Occipital lobe (tissue), 2 donors: ENCODE data around the gene PRSS33. TPM values are rescaled to one million over a fixed set of nuclear protein-coding genes. Genes with fewer than 3 reads are reported as not detected.

ENCODE experiments used
- DNase-seq: peaks from one replicate; lab custom pipeline; 2025; lab: John Stamatoyannopoulos, UW
- total RNA-seq: library from RNA; depleted of rRNA; stranded (reverse); fragments of >200 nt; gene quantifications from one replicate; pipeline ENCODE4 v1.2.3, GENCODE V29; 2014

PRSS33 gene
- total RNA-seq, 1 donor from 2014 or later: not detected

DNA sequence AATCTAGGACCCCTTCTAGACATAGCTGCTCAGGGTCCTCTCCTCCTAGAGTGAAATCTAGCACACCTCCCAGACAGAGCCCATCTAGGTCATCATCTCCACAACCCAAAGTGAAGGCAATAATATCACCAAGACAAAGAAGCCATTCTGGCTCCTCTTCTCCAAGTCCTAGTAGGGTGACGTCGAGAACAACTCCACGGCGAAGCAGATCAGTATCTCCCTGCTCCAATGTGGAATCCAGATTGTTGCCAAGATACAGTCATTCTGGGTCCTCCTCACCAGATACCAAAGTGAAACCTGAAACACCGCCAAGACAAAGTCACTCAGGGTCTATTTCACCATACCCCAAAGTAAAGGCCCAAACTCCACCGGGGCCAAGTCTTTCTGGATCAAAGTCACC lies 24.2 kb downstream of the PRSS33 start:
- DNase-seq: no peak

GRCh38 chr16:2762711-2763110 lies 24.6 kb downstream of the PRSS33 start:
- DNase-seq: no peak

DNA sequence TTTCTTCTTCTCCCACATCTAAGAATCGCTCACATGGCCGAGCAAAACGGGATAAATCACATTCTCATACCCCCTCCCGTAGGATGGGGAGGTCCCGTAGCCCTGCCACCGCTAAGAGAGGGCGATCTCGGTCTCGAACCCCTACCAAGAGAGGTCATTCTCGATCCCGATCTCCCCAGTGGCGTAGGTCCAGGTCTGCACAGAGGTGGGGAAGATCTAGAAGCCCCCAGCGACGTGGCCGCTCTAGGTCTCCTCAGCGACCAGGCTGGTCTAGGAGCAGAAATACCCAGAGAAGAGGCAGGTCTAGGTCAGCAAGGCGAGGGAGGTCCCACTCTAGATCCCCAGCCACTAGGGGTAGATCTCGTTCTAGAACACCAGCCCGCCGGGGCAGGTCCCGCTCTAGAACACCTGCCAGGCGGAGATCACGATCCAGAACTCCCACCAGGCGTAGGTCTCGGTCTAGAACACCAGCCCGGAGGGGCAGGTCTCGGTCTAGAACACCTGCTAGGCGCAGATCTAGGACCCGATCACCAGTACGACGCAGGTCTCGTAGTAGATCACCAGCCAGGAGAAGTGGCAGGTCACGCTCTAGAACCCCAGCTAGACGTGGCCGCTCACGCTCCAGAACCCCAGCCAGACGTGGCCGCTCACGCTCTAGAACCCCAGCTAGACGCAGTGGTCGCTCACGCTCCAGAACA lies 25.3 kb downstream of the PRSS33 start:
- DNase-seq: no peak

- DNase-seq: no peak
These were observed 25.9 kb downstream of the PRSS33 start for GRCh38 chr16:2761472-2761871.

DNA sequence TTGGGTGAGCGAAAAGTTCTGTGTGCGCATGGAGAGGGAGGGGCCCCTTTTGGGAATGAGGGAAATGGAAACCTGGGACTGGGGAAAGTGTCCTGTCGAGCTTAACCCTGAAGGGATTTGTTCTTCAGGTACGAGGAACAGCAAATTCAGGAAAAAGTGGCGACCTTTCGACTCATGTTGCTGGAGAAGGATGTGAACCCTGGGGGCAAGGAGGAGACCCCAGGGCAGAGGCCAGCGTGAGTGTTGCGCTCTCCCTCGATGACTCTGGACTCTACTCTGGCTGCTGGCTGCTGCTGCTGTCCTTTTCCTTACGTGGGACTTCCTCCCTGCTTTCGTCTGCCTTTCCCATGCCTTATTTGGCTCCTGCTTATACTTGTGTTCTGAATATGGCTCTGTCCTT lies 30.0 kb downstream of the PRSS33 start:
- DNase-seq: no peak

DNA sequence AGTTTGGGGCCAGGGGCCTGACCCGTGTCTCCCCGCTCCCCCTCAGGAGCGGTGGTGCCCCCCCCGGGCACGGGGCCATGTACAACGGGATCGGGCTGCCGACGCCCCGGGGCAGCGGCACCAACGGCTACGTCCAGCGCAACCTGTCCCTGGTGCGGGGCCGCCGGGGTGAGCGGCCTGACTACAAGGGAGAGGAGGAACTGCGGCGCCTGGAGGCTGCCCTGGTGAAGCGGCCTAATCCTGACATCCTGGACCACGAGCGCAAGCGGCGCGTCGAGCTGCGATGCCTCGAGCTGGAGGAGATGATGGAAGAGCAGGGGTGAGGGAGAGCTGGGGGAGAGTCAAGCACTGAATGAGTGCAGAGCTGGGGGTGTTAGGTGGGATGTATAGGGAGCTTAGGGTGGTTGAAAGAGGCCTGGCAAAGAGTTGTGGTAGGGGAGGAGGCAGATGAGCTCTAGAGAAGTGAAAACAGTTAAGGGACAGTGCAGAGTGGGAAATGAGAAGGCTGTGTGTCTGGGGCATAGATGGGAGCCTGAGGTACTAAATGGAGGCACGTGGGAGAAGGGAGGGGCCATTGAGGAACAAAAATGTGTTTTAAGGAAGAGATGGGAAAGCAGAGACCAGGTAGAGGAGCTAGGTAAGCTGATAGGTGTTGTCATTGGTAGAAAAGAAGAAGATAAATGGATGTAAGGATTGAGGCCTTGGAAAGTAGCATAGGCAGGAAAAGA lies 30.9 kb downstream of the PRSS33 start:
- no peak for DNase-seq

DNA sequence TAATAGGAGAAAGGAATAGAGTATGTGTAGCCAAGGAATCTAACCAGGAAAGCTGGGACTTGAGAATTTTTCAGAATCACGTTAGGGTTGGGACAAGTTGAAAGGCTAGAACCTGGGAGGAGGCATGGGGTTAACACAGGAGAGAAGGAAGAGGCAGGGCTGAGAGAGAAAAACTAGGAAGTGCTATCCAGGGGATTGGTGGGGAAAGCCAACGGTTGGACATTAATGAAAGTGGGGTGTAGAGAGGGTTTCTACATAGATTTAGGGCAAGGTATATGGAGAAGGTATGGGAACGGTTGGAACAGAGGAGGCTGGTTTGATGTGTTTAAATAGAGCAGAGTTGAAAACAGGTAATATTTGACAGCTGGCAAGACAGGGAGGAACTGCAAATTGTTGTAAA lies 32.2 kb downstream of the PRSS33 start:
- DNase-seq: no peak

DNA sequence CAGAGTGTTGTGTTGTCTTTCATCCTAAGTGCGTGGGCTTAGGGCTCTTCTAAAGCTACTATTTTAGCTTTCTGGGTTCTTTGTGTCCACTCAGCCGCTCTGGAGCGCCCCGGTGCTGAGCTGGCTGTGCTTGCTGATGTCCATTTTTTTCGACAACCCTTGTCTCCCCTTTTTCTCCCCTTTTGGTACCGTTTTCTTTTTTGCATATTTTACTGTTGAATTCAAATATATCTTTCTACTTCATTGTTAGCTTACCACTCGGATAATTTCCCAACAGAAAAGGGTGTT lies 33.7 kb downstream of the PRSS33 start:
- DNase-seq: no peak

DNA sequence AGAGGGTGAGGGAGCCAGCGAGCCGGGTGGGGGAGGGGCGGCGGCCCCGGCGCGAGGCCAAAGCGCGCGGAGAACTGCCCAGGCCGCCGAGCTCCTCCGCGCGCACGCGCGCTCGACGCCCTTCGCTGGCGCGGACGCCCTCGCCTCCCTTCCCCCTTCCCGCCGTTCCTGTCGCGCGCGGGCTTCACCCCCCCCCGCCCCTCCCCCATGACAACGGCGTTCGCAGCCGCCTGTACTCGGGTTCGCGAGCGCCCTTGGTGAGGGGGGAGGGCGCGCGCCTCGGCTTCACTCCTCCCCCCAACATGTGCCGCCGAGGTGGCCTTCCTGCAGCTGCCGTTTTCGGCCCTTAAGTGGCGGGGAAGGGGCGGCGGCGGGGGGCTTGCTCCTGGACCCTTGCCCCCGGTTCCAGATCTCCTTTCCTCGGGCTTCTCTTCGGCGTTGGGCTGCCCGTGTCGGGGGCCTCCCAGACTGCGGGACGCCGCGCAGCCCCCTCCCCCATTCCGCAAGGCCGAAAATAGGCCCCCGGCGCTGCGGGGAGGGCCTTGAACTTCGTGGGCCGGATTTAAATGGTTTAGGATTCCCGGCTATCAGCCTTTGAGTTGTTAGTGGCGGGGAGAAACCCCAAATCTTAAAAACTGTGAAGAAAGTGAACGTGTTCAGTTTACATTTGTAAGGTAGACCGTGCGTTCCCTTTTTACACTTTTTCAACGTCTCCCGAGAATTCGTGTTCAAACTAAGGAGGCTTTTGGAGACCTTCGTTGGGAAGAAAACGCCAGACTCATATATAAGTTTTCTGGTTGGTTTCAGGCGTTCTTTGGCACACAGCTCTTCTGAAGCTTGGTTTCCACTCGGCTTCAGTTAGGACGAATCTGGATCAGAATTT lies 34.3 kb downstream of the PRSS33 start:
- peak; percentile 86 for DNase-seq

DNA sequence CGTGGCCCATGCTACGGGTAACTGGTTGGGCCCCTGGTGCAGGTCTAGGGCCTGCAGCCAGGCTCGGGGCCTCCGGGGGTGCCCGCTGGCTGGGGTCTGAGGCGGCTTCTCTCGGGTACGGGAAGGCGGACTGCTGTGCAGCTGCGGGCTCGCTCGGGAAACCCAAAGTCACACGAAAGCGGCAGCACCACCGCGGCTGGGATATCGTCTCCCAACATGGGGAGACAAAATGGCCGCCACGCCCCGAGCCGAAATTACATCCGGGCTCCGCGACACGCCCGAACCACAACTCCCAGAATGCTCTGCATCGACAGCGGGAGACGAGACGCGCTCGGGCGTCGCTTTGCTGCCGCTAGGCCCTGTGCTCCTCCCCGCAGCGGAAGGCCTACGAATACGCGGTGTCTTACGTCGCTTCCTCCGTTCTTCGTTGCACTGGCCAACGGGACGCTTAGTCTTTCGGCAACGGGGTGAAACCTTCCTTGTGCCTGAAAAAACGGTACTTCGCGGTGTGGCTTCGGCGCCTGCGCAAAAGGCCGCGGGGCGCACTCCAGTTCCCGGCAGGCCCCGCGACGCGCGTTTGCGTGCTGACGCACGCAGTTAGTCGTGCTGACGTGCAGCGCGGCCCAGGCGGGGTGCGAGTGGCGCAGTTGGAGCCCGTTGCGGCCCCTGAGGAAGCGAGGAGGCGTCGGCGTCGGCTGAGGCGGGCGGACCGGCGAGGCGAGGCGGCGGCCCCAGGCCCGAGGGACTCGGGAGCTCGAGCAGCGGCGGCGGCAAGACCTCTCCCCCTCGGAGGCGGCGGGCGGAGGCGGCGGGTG lies 35.1 kb downstream of the PRSS33 start, which contains the start of gene SRRM2:
Gene SRRM2, plus strand, starts transcription at position 604 of the 815 bp plus-strand sequence. CDS start 3,727 bp downstream, outside the sequence.
- DNase-seq: peak; percentile 91

DNA sequence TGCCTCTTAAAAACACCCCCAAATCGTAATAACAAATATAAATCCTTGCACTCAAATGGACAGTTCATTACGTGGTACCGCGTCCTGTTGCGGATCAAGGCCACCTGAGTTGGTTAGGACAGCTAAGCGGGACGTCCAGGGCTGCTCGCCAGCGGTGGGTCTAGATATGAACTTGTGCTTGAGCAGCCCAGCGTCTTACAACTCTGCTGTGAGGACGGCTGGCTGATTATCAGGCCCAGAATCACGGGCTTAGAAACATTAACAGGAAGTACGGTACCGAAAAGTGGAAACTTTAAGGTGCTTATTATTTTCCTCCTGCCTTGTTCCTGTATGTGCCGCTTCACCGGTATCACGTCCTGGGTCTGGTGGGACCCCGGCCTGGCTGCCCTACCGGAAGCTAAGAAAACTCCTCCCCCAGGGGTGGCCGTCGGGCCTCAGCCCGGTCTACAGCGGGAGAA lies 35.8 kb downstream of the PRSS33 start:
- no peak for DNase-seq

DNA sequence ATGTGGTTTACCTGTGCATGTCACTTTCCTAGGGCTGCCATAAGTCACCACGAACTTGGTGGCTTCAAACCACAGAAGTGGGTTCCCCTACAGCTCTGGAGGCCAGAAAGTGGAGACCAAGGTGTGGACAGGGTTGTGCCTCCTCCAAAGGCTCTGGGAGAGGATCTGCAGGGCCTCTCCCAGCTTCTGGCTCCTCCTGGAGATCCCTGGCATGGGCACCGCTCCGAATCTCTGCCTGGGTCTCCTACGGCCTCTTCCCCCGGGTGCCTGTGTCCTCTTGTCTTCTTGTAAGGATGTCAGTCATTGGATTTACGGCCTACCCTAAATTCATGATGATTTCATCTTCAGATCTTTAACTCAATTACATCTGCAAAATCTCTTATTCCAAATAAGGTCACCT lies 37.4 kb downstream of the PRSS33 start:
- DNase-seq: no peak

- DNase-seq: no peak
These were observed 37.9 kb downstream of the PRSS33 start for GRCh38 chr16:2749476-2749875.

- no peak for DNase-seq
These were observed 38.5 kb downstream of the PRSS33 start for GRCh38 chr16:2748757-2749455.

DNA sequence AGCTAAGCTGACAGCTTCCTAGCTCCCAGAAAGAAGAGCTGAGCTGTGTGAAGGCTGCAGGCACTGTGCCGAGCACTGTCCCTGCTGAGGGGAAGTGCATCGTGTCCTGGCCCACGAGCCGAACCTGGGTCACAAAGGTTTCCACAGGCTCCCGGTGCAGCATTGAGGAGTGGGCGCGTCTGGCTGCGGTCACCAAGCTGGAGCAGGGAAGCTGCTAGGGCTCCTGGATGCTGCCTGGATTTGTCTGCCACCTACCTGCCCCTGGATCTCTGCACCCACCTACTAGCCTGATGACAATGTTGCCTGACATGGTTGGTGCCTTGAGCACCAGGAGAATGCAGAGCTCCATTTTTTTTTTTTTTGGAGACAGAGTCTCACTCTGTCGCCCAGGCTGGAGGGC lies 41.4 kb downstream of the PRSS33 start:
- no peak for DNase-seq

DNA sequence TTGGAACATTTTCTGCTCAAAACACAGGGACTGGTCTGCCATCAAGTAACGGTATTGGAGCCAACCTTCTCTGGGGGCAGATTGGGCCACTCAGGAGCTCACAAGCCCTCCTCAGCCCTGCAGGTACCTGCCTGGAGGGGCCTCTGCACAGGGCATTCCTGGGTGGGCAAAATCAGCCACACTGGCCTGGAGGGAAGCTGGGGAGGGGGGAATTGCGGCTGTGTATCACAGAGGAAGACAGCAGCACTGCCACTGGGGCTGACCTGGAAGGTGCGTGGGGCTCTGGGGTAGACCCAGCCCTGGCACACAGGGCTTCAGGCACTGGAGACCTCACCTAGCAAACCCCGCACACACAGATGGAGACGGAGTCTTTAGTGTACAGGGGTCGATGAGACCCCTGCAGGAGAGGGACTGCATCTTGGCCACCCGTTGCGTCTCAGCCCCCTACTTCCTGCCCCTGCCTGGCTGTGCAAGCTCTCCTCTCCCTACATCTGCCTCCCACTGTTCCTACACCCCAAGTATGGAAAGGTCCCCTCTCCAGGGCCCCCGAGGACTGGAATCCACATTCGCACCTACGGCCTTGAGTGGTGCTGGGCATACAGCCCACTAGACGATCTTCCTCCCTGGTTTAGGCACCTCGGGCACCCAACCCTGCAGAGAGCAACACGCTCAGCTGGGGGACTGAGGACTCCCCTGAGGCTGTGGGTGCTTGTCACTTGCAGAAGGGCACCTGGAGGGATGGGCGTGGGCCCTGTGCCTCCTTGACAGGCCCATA lies 42.1 kb downstream of the PRSS33 start:
- DNase-seq: no peak

GRCh38 chr16:2744711-2745110 lies 42.6 kb downstream of the PRSS33 start:
- DNase-seq: no peak

DNA sequence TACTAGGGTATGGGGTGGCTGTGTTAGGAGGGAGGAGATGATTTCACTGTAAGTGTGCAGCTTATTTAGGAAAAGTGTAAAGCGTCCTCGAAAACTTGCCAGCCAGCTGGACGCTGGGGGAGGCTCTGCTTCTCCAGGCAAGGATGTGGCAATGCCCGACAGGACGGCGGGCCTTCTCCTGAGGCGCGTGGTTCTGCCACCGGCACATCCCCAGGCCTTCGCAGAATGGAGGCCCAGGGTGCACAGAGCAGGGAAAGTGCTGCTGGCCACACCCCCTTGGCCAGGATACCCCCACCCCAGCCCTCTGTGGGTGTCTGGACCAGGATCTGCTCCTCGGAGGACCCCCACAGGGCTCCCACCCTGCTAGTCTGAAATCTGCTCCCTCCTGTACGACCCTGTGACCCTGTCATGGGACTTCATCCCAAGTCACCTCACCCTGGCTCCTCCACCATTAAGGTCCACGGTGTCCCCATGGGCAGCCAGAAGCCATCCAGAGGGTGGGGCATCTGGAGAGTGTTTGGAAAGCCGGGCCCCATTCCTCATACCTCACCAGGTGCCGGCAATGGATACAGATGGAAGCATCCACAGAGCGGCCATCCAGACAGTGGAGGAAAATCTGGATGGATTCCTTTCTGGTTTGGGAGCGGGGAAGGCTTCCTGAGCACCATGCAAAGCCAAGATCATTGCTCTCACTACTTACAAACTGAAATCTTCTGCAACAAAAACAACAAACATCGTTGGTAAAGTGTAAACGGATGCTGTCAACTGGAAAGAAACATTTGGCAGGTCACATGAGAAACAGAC lies 44.2 kb downstream of the PRSS33 start:
- no peak for DNase-seq
